ENCODE results near the gene BDH2. TPM values are rescaled to one million over a fixed set of nuclear protein-coding genes. Genes with fewer than 3 reads are reported as not detected.

The BDH2 gene
- 24.5 and 26.9 TPM in 2 replicates for total RNA-seq

GRCh38 chr4:103099691-103100392, at the start of gene BDH2:
Gene BDH2 (minus strand): TSS chr4:103099834. CDS start chr4:103096254, 3,580 bp downstream.

GRCh38 chr4:103076747-103077347, 22.8 kb downstream of the BDH2 start, which contains the start of gene SLC9B2:
Gene SLC9B2 (minus strand): TSS chr4:103076761. CDS start chr4:103067550, 9,211 bp downstream.

Other genes with a start within 250 kb of the BDH2 start
- gene CISD2, start 230.8 kb downstream of the BDH2 start, total RNA-seq, result 20.3 and 23.2 TPM in 2 replicates
- gene SLC9B1, start 80.1 kb downstream of the BDH2 start, total RNA-seq, result 0.57 TPM in 1 of 2 replicates, not detected in the other
- 22.2 and 30.6 TPM in 2 replicates for gene SLC9B2, start 23.1 kb downstream of the BDH2 start, total RNA-seq
- 12.7 and 26.0 TPM in 2 replicates for gene CENPE, start 98.5 kb upstream of the BDH2 start, total RNA-seq